NB4 (cell line): ENCODE measurements around the gene DDX56.

Source experiments
- DNase-seq: peaks from one replicate; pipeline ENCODE4 v3.0.0; 2010; ENCODE audit warnings: low read depth
- H3K4me3 ChIP-seq: one replicate; pipeline ENCODE4 v1.5.1; 2011; ENCODE audit warnings: mild to moderate bottlenecking, low read depth, low read length, moderate library complexity
- CTCF ChIP-seq: IDR thresholded peaks from one replicate; pipeline ENCODE4 v1.5.1; 2012; ENCODE audit warnings: low read depth, low read length
- MAX ChIP-seq: IDR thresholded peaks from 2 replicates; pipeline ENCODE4 v1.6.1; 2011; ENCODE audit warnings: low read depth, low read length
- MYC ChIP-seq: IDR thresholded peaks from 2 replicates; pipeline ENCODE4 v1.6.1; 2011; ENCODE audit warnings: low read depth, low read length
- POLR2A ChIP-seq: IDR thresholded peaks from 2 replicates; pipeline ENCODE4 v1.6.1; 2011; ENCODE audit warnings: mild to moderate bottlenecking; ENCODE audit not compliant: insufficient read length; ENCODE audit errors: extremely low read depth

Gene DDX56

GRCh38 chr7:44549457-44549856 is 24.3 kb downstream of the DDX56 start:
- no peak for DNase-seq
- TF ChIP-seq MAX (no peak), MYC (no peak), POLR2A (no peak), CTCF (no peak)

GRCh38 chr7:44548893-44549292 is 24.8 kb downstream of the DDX56 start:
- no peak overlapping the region for H3K4me3 ChIP-seq
- DNase-seq, result no peak
- TF ChIP-seq MAX (no peak), MYC (no peak), POLR2A (no peak), CTCF (no peak)

More at GRCh38 chr7:44549457-44549856, 24.3 kb downstream of the DDX56 start:
- no peak overlapping the region for H3K4me3 ChIP-seq

GRCh38 chr7:44547536-44548231 is 26.0 kb downstream of the DDX56 start:
- no peak for DNase-seq
- no peak overlapping the region for H3K4me3 ChIP-seq
- TF ChIP-seq MYC, result no peak
- no peak for TF ChIP-seq POLR2A
- no peak for TF ChIP-seq CTCF
- TF ChIP-seq MAX, result no peak

- no peak for DNase-seq
- no peak overlapping the region for H3K4me3 ChIP-seq
- no peak for TF ChIP-seq MAX
- TF ChIP-seq CTCF, result peak; percentile 18
- TF ChIP-seq POLR2A, result no peak
Measured at GRCh38 chr7:44541876-44542610, 31.7 kb downstream of the DDX56 start.

GRCh38 chr7:44541028-44541869 is 32.5 kb downstream of the DDX56 start, which contains the start of gene NPC1L1:
Gene NPC1L1 (minus strand): TSS chr7:44541330. CDS start chr7:44541259, 71 bp downstream.
- TF ChIP-seq MAX (no peak), CTCF (no peak)
- no peak for DNase-seq
- H3K4me3 ChIP-seq, result no peak within 1 kb of the TSS
